HepG2 (cell line): ENCODE data around the gene ADGRL1. TPM values are rescaled to one million over a fixed set of nuclear protein-coding genes. Genes with fewer than 3 reads are reported as not detected.

Source experiments
- ATAC-seq: fragments of 200-7000 bp; cut with Tn5 transposase; 3 replicates; pipeline ENCODE4 v1.9.1; 2020; ENCODE audit warnings: mild to moderate bottlenecking, moderate library complexity
- BruUV-seq: library from RNA; stranded (reverse); fragments of 400-500 nt; replicated peaks from 2 replicates; lab custom pipeline; 2021; lab: Mats Ljungman, UMichigan
- CTCF ChIA-PET: fragments of 300-600 bp; formaldehyde crosslinking; extraction: SDS; loops from one replicate; lab custom pipeline; 2021; ENCODE audit warnings: low total read pairs, inconsistent platforms, low intra/inter-chr PET ratio; lab: Yijun Ruan, JAX
- POLR2A ChIA-PET: fragments of 350-600 bp; sonication (Branson Sonifier 250); formaldehyde crosslinking; loops from one replicate; lab custom pipeline; 2020; ENCODE audit warnings: antibody characterized with exemption, inconsistent platforms; lab: Yijun Ruan, JAX
- DNase-seq: peaks from one replicate; pipeline ENCODE4 v3.0.0-alpha.2; 2015; ENCODE audit warnings: low spot score
- FAIRE-seq: peaks from 3 replicates; lab custom pipeline; 2011; peaks lifted over from hg19 to GRCh38; lab: Jason Lieb, UNC
- H2AFZ ChIP-seq: one replicate; pipeline ENCODE4 v1.6.1; 2011; ENCODE audit warnings: low read length, inconsistent platforms
- H3K27ac ChIP-seq: fragments of 300-600 bp; 3 replicates; pipeline ENCODE4 v1.8.0; 2011; ENCODE audit warnings: mixed run types, mild to moderate bottlenecking, mixed read lengths, low read length, inconsistent platforms; ENCODE audit not compliant: insufficient read depth; ENCODE audit errors: extremely low read length
- H3K27me3 ChIP-seq, 2 experiments: fragments of 200-600 bp in 1 of 2; 2 replicates in 1 of 2; 3 replicates in 1 of 2; pipeline versions ENCODE4 v1.6.0 to v1.8.0; 2011; ENCODE audit warnings: low read length in 2 of 2, mild to moderate bottlenecking in 2 of 2, moderate library complexity in 2 of 2, inconsistent platforms in 1 of 2; ENCODE audit not compliant: insufficient read depth in 2 of 2, control insufficient read depth in 1 of 2
- H3K36me3 ChIP-seq, 2 experiments: fragments of 200-600 bp in 1 of 2; replicated peaks in 1 of 2; 2 replicates in 1 of 2; 3 replicates in 1 of 2; pipeline versions ENCODE4 v1.5.1 to v1.8.0; 2011; ENCODE audit warnings: low read length in 2 of 2, inconsistent platforms in 1 of 2; ENCODE audit not compliant: insufficient read depth in 2 of 2, control insufficient read depth in 1 of 2
- H3K4me1 ChIP-seq: 2 replicates; pipeline ENCODE4 v1.5.1; 2012; ENCODE audit warnings: low read length, inconsistent platforms; ENCODE audit not compliant: insufficient read depth
- H3K4me2 ChIP-seq: 2 replicates; pipeline ENCODE4 v1.6.0; 2011; ENCODE audit warnings: low read depth, low read length, inconsistent platforms
- H3K4me3 ChIP-seq, 3 experiments: fragments of 200-600 bp in 1 of 3; sonication (generic), shearing (Covaris generic) in 1 of 3; replicated peaks in 1 of 3; 2 replicates each; pipeline ENCODE4 v1.5.1; 2011 to 2016; ENCODE audit warnings: low read length in 3 of 3, inconsistent platforms in 2 of 3, low read depth in 2 of 3, mild to moderate bottlenecking in 2 of 3, control low read depth in 1 of 3, mixed read lengths in 1 of 3; ENCODE audit not compliant: insufficient read depth in 1 of 3
- H3K79me2 ChIP-seq: one replicate; pipeline ENCODE4 v1.6.1; 2011; ENCODE audit warnings: low read length, inconsistent platforms; ENCODE audit not compliant: insufficient read depth
- H3K9ac ChIP-seq: 2 replicates; pipeline ENCODE4 v1.6.0; 2011; ENCODE audit warnings: mild to moderate bottlenecking, low read depth, low read length, inconsistent platforms; ENCODE audit not compliant: insufficient read depth
- H3K9me3 ChIP-seq: 2 replicates; pipeline ENCODE4 v1.5.1; 2012; ENCODE audit warnings: mild to moderate bottlenecking, low read length
- H4K20me1 ChIP-seq: 2 replicates; pipeline ENCODE4 v1.6.0; 2011; ENCODE audit warnings: inconsistent platforms, mild to moderate bottlenecking, low read length, moderate library complexity; ENCODE audit not compliant: insufficient read depth
- PTBP1 ChIP-seq: fragments of 200-400 bp; formaldehyde crosslinking; IDR thresholded peaks from 2 replicates; pipeline ENCODE4 v1.6.1; 2018; ENCODE audit warnings: low read length, low read depth; ENCODE audit not compliant: poor library complexity, severe bottlenecking
- SETDB1 ChIP-seq: sonication (generic); formaldehyde crosslinking; IDR thresholded peaks from 2 replicates; pipeline ENCODE4 v1.5.1; 2020; ENCODE audit warnings: missing genetic modification reagents, mild to moderate bottlenecking, borderline replicate concordance
- SMAD9 ChIP-seq: sonication (generic); formaldehyde crosslinking; IDR thresholded peaks from 2 replicates; pipeline ENCODE4 v1.5.1; 2020; ENCODE audit warnings: mild to moderate bottlenecking, missing genetic modification reagents
- SRSF9 ChIP-seq: fragments of 200-400 bp; formaldehyde crosslinking; IDR thresholded peaks from 2 replicates; pipeline ENCODE4 v1.6.1; 2018; ENCODE audit warnings: borderline replicate concordance, mild to moderate bottlenecking, low read depth, low read length; ENCODE audit not compliant: insufficient read depth, poor library complexity, severe bottlenecking
- TSC22D2 ChIP-seq: sonication (generic); formaldehyde crosslinking; IDR thresholded peaks from 2 replicates; pipeline ENCODE4 v1.5.1; 2020; ENCODE audit warnings: missing genetic modification reagents, mild to moderate bottlenecking, borderline replicate concordance
- WGBS: methylation state at CpG from one replicate; pipeline ENCODE4 v1.1.6; 2017; ENCODE audit warnings: low lambda C conversion rate; 5-methylcytosine and 5-hydroxymethylcytosine counted together
- in situ Hi-C: cut with HindIII; loops from 2 replicates; pipeline ENCODE4 v1.10.0; 2017; ENCODE audit warnings: low pct_unique_long_range_greater_than_20kb; ENCODE audit not compliant: extremely low pct_ligation_motif_present
- intact Hi-C: fragments of 100-400 bp; cut with micrococcal nuclease; formaldehyde crosslinking; loops from one replicate; pipeline ENCODE4 v1.10.0; 2022; ENCODE audit not compliant: unreplicated experiment
- polyA plus RNA-seq, 8 experiments: library from polyadenylated mRNA; depleted of rRNA in 3 of 8; stranded (reverse) in 7 of 8; unstranded in 1 of 8; fragments of >200 nt; fragmentation: Illumina TruSeq in 4 of 8; extraction: Trizol in 4 of 8; gene quantifications; 2 replicates each; pipeline versions ENCODE4 v1.2.1 to v1.2.3, GENCODE V29; 2011 to 2016; ENCODE audit warnings: low read depth in 4 of 8, missing spikeins in 1 of 8, mixed read lengths in 1 of 8; ENCODE audit not compliant: insufficient read depth in 1 of 8
- total RNA-seq, 5 experiments: library from RNA; depleted of rRNA; stranded (reverse); fragments of >200 nt; fragmentation: Illumina TruSeq; extraction: Trizol; gene quantifications; 2 replicates each; pipeline ENCODE4 v1.2.3, GENCODE V29; 2016; ENCODE audit warnings: low read depth in 1 of 5
- TF ChIP-seq, protein P1 (sequence below): sonication (generic); formaldehyde crosslinking; IDR thresholded peaks from 2 replicates; pipeline ENCODE4 v1.5.1; 2020; ENCODE audit warnings: mild to moderate bottlenecking, missing genetic modification reagents, borderline replicate concordance
- TF ChIP-seq, protein P2 (sequence below): sonication (generic); formaldehyde crosslinking; IDR thresholded peaks from 2 replicates; pipeline ENCODE4 v1.5.1; 2020; ENCODE audit warnings: mild to moderate bottlenecking, missing genetic modification reagents, moderate library complexity

ADGRL1 gene
- total and polyA plus RNA-seq, 2 of the 13 experiments (the other 11 are each of a cell fraction or from before 2014, with no cell fraction given), result 0.49 to 1.7 TPM

DNA sequence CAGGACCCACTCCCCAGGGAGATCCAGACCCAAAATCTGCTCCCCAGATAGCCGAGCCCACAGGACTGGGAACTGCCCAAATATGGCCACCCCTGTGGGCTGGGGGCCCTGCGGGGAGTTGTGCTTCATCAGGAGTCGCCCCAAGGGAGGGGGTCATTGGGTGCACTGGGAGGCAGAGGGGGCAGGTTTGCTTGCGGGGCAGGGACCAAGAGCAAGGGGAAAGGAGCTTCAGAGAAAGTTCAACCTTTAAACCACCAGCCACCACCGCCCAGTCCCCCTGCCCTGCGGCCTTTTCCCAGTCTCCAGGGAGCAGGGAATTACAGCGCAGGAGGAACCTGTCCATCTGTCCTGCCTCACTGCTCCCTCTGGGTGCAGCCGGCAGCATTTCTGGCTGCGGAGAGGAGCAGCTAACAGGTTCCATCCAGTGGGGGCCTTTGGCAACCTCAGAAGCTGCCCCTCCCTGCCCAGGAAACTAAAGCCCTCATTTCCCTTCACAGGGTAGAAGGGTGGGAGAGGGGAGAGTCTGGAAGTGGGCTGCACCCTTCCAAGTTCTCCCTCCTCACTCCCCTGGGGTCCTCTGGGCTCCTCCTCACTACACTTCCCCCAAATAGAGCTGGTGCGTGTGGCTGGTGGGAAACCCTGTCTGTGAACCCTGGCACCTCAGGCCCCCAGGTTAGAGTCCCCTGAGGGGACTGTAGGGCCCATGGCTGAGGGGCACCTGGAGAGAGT, 55.8 kb downstream of the ADGRL1 start (continued):
- TF ChIP-seq SRSF9 (no peak), SETDB1 (CRISPR knock-in tag) (no peak), TSC22D2 (CRISPR knock-in tag) (no peak), SMAD9 (CRISPR knock-in tag) (no peak)
- TF ChIP-seq, protein P1, sequence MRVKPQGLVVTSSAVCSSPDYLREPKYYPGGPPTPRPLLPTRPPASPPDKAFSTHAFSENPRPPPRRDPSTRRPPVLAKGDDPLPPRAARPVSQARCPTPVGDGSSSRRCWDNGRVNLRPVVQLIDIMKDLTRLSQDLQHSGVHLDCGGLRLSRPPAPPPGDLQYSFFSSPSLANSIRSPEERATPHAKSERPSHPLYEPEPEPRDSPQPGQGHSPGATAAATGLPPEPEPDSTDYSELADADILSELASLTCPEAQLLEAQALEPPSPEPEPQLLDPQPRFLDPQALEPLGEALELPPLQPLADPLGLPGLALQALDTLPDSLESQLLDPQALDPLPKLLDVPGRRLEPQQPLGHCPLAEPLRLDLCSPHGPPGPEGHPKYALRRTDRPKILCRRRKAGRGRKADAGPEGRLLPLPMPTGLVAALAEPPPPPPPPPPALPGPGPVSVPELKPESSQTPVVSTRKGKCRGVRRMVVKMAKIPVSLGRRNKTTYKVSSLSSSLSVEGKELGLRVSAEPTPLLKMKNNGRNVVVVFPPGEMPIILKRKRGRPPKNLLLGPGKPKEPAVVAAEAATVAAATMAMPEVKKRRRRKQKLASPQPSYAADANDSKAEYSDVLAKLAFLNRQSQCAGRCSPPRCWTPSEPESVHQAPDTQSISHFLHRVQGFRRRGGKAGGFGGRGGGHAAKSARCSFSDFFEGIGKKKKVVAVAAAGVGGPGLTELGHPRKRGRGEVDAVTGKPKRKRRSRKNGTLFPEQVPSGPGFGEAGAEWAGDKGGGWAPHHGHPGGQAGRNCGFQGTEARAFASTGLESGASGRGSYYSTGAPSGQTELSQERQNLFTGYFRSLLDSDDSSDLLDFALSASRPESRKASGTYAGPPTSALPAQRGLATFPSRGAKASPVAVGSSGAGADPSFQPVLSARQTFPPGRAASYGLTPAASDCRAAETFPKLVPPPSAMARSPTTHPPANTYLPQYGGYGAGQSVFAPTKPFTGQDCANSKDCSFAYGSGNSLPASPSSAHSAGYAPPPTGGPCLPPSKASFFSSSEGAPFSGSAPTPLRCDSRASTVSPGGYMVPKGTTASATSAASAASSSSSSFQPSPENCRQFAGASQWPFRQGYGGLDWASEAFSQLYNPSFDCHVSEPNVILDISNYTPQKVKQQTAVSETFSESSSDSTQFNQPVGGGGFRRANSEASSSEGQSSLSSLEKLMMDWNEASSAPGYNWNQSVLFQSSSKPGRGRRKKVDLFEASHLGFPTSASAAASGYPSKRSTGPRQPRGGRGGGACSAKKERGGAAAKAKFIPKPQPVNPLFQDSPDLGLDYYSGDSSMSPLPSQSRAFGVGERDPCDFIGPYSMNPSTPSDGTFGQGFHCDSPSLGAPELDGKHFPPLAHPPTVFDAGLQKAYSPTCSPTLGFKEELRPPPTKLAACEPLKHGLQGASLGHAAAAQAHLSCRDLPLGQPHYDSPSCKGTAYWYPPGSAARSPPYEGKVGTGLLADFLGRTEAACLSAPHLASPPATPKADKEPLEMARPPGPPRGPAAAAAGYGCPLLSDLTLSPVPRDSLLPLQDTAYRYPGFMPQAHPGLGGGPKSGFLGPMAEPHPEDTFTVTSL, result no peak

DNA sequence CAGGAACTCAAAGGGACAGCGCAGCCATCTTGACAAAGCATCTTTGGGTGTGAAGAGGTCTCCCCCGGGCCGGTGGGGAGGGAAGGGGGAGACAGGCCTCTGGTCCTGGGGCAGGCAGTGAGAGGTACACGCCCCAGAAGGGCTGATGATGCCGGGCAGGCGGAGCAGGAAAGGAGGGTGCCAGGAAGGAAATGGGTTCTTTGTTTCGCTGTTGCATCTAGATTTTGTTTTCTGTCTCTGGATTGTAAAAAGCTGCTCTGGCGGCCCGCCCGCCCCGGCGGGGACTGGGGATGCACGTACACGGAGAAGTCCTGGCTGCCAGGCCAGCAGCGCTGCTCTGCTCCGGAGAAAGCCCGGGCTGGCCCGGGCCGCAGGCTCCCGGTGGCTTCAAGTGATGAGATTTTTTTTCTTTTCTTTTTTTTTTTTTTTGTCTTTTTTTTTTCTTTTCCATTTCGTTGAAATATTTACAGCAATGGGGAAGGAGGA, 56.4 kb downstream of the ADGRL1 start:
- peaks cover 13% of the 10 kb centered on the region for H3K4me1 ChIP-seq
- no peaks in the 10 kb centered on the region; a peak in 1 of 5 replicates for H3K27me3 ChIP-seq
- ChIA-PET POLR2A (no interaction called here), CTCF (no interaction called here)
- in situ Hi-C loops (no loop called here), intact Hi-C loops (no loop called here)
- FAIRE-seq, result no peak
- no peak overlapping the region for H2AFZ ChIP-seq
- 69% methylated on average over 20 of the region's 21 CpGs for WGBS
- no peaks in the 10 kb centered on the region for H3K36me3 ChIP-seq
- no peak for DNase-seq
- ATAC-seq, result no peak
- H3K4me3 ChIP-seq, result no peak overlapping the region
- no peaks in the 10 kb centered on the region for H3K79me2 ChIP-seq
- no peaks in the 10 kb centered on the region for H4K20me1 ChIP-seq
- no peak overlapping the region for H3K4me2 ChIP-seq
- no TSS peak for BruUV-seq
- no peak overlapping the region for H3K27ac ChIP-seq
- TF ChIP-seq, protein P2, sequence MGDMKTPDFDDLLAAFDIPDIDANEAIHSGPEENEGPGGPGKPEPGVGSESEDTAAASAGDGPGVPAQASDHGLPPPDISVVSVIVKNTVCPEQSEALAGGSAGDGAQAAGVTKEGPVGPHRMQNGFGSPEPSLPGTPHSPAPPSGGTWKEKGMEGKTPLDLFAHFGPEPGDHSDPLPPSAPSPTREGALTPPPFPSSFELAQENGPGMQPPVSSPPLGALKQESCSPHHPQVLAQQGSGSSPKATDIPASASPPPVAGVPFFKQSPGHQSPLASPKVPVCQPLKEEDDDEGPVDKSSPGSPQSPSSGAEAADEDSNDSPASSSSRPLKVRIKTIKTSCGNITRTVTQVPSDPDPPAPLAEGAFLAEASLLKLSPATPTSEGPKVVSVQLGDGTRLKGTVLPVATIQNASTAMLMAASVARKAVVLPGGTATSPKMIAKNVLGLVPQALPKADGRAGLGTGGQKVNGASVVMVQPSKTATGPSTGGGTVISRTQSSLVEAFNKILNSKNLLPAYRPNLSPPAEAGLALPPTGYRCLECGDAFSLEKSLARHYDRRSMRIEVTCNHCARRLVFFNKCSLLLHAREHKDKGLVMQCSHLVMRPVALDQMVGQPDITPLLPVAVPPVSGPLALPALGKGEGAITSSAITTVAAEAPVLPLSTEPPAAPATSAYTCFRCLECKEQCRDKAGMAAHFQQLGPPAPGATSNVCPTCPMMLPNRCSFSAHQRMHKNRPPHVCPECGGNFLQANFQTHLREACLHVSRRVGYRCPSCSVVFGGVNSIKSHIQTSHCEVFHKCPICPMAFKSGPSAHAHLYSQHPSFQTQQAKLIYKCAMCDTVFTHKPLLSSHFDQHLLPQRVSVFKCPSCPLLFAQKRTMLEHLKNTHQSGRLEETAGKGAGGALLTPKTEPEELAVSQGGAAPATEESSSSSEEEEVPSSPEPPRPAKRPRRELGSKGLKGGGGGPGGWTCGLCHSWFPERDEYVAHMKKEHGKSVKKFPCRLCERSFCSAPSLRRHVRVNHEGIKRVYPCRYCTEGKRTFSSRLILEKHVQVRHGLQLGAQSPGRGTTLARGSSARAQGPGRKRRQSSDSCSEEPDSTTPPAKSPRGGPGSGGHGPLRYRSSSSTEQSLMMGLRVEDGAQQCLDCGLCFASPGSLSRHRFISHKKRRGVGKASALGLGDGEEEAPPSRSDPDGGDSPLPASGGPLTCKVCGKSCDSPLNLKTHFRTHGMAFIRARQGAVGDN (CRISPR knock-in tag), result no peak
- TF ChIP-seq PTBP1, result no peak
- no peaks in the 10 kb centered on the region for H3K9me3 ChIP-seq
- H3K9ac ChIP-seq, result no peak overlapping the region
